B cell (primary cell): ENCODE data around the gene BRAF.

Source experiments
- CTCF ChIP-seq: fragments of 200-600 bp; IDR thresholded peaks from one replicate; pipeline ENCODE4 v1.8.0; 2022; ENCODE audit warnings: antibody characterized with exemption, mild to moderate bottlenecking
- EZH2 ChIP-seq: IDR thresholded peaks from 2 replicates; pipeline ENCODE4 v1.6.1; 2012; ENCODE audit warnings: borderline replicate concordance, low read depth, mild to moderate bottlenecking, moderate library complexity, low read length; ENCODE audit not compliant: insufficient read depth, poor library complexity, severe bottlenecking

- TF ChIP-seq CTCF (no peak), EZH2 (no peak)
Observed at GRCh38 chr7:140673774-140674155, 251.0 kb downstream of the BRAF start.
